GM21526 (cell line): ENCODE data around the gene GSN.

Experiments
- ATAC-seq: cut with Tn5 transposase; IDR thresholded peaks from one replicate; pipeline ENCODE4 v1.9.1; 2021; ENCODE audit warnings: moderate library complexity; ENCODE audit not compliant: unreplicated experiment, low FRiP score

Gene GSN

GRCh38 chr9:121272401-121272948, 4.5 kb downstream of the GSN start:
- no peak for ATAC-seq

- no peak for ATAC-seq
Measured at GRCh38 chr9:121273064-121273775, 5.3 kb downstream of the GSN start.

- ATAC-seq: no peak
Measured at GRCh38 chr9:121274851-121275250, 6.9 kb downstream of the GSN start.

GRCh38 chr9:121275781-121276658, 8.1 kb downstream of the GSN start:
- no peak for ATAC-seq

GRCh38 chr9:121277026-121277425, 9.1 kb downstream of the GSN start:
- no peak for ATAC-seq

- no peak for ATAC-seq
Measured at GRCh38 chr9:121277518-121278295, 9.7 kb downstream of the GSN start.

- ATAC-seq: no peak
Measured at GRCh38 chr9:121278477-121279261, 10.7 kb downstream of the GSN start.

- no peak for ATAC-seq
Measured at GRCh38 chr9:121279776-121280388, 11.9 kb downstream of the GSN start.

- ATAC-seq: no peak
Measured at GRCh38 chr9:121280715-121281613, 13.0 kb downstream of the GSN start.

- no peak for ATAC-seq
Measured at GRCh38 chr9:121281614-121282276, 13.8 kb downstream of the GSN start.

- no peak for ATAC-seq
Measured at GRCh38 chr9:121282277-121283079, 14.5 kb downstream of the GSN start.

GRCh38 chr9:121283080-121283398, 15.1 kb downstream of the GSN start:
- ATAC-seq: no peak

- ATAC-seq: no peak
Measured at GRCh38 chr9:121283856-121284732, 16.1 kb downstream of the GSN start.

GRCh38 chr9:121284733-121285451, 16.9 kb downstream of the GSN start:
- ATAC-seq: no peak

- no peak for ATAC-seq
Measured at GRCh38 chr9:121285835-121286687, 18.1 kb downstream of the GSN start.
